GM12878 (cell line): ENCODE measurements around the gene CIAO2B. TPM values are rescaled to one million over a fixed set of nuclear protein-coding genes. Genes with fewer than 3 reads are reported as not detected.

Source experiments
- ATAC-seq: fragments of 200-7000 bp; cut with Tn5 transposase; 3 replicates; pipeline ENCODE4 v1.9.1; 2020; ENCODE audit warnings: mild to moderate bottlenecking, moderate library complexity
- BruUV-seq: library from RNA; stranded (reverse); fragments of 400-500 nt; replicated peaks from 2 replicates; lab custom pipeline; 2021; lab: Mats Ljungman, UMichigan
- CTCF ChIA-PET: fragments of 300-600 bp; sonication (Branson Sonifier 250); formaldehyde crosslinking; extraction: SDS; loops from one replicate; lab custom pipeline; 2021; ENCODE audit warnings: inconsistent platforms; lab: Yijun Ruan, JAX
- POLR2A ChIA-PET: fragments of 350-600 bp; formaldehyde crosslinking; extraction: SDS; loops from one replicate; lab custom pipeline; 2021; ENCODE audit warnings: inconsistent platforms; lab: Charles Lee
- RAD21 ChIA-PET: fragments of 300-600 bp; sonication (Branson Sonifier 250); formaldehyde crosslinking; loops from one replicate; lab custom pipeline; 2023; ENCODE audit warnings: antibody characterized with exemption; ENCODE audit not compliant: unreplicated experiment; lab: Charles Lee
- SMC1A ChIA-PET: fragments of 300-600 bp; sonication (Branson Sonifier 250); formaldehyde crosslinking; loops from one replicate; lab custom pipeline; 2023; ENCODE audit not compliant: unreplicated experiment, uncharacterized antibody; lab: Charles Lee
- DNase-seq: peaks from one replicate; pipeline ENCODE4 v3.0.0-alpha.2; 2011; ENCODE audit warnings: low read depth, low spot score
- FAIRE-seq: peaks from 3 replicates; lab custom pipeline; 2011; peaks lifted over from hg19 to GRCh38; lab: Jason Lieb, UNC
- H2AFZ ChIP-seq: 2 replicates; pipeline ENCODE4 v1.6.0; 2011; ENCODE audit warnings: low read depth, low read length, control low read depth; ENCODE audit not compliant: control insufficient read depth
- H3K27ac ChIP-seq: 2 replicates; pipeline ENCODE4 v1.5.1; 2011; ENCODE audit warnings: control low read depth; ENCODE audit not compliant: control insufficient read depth, insufficient read depth
- H3K27me3 ChIP-seq, 2 experiments: replicated peaks in 1 of 2; 2 replicates each; pipeline versions ENCODE4 v1.6.0 to v1.6.1; 2011; ENCODE audit warnings: low read length in 1 of 2; ENCODE audit not compliant: control insufficient read depth in 2 of 2, insufficient read depth in 2 of 2
- H3K36me3 ChIP-seq, 2 experiments: 2 replicates each; pipeline ENCODE4 v1.5.1; 2011; ENCODE audit warnings: low read length in 1 of 2; ENCODE audit not compliant: control insufficient read depth in 2 of 2, insufficient read depth in 2 of 2
- H3K4me1 ChIP-seq: 2 replicates; pipeline ENCODE4 v1.6.1; 2011; ENCODE audit warnings: mild to moderate bottlenecking, low read length, moderate library complexity, mixed read lengths; ENCODE audit not compliant: control insufficient read depth, insufficient read depth
- H3K4me2 ChIP-seq: 2 replicates; pipeline ENCODE4 v1.6.0; 2011; ENCODE audit warnings: control low read depth; ENCODE audit not compliant: control insufficient read depth, insufficient read depth
- H3K4me3 ChIP-seq: fragments of 200-600 bp; sonication (generic); 2 replicates; pipeline ENCODE4 v1.5.1; 2016
- H3K79me2 ChIP-seq: 2 replicates; pipeline ENCODE4 v1.6.0; 2011; ENCODE audit warnings: low read length; ENCODE audit not compliant: control insufficient read depth, insufficient read depth
- H3K9ac ChIP-seq: 2 replicates; pipeline ENCODE4 v1.8.0; 2011; ENCODE audit warnings: low read length, control low read depth, mixed read lengths; ENCODE audit not compliant: control insufficient read depth, insufficient read depth
- H3K9me3 ChIP-seq: replicated peaks from 3 replicates; pipeline ENCODE4 v1.5.1; 2011; ENCODE audit warnings: mild to moderate bottlenecking, low read length; ENCODE audit not compliant: control insufficient read depth, insufficient read depth
- H4K20me1 ChIP-seq: 2 replicates; pipeline ENCODE4 v1.6.0; 2011; ENCODE audit not compliant: control insufficient read depth, insufficient read depth
- MEF2B ChIP-seq: fragments of 450-650 bp; IDR thresholded peaks from 2 replicates; pipeline ENCODE4 v1.6.1; 2018; ENCODE audit warnings: mild to moderate bottlenecking, moderate library complexity; ENCODE audit not compliant: partially characterized antibody, poor library complexity, severe bottlenecking
- NR2C1 ChIP-seq: fragments of 450-650 bp; IDR thresholded peaks from 2 replicates; pipeline ENCODE4 v1.6.1; 2017; ENCODE audit warnings: antibody characterized with exemption, mild to moderate bottlenecking, moderate library complexity
- WGBS: methylation state at CpG from one replicate; pipeline ENCODE4 v1.1.6; 2016; ENCODE audit warnings: low lambda C conversion rate; ENCODE audit not compliant: insufficient replicate concordance, insufficient coverage; ENCODE audit errors: missing lambda C conversion rate; 5-methylcytosine and 5-hydroxymethylcytosine counted together
- in situ Hi-C: fragments of 300-500 bp; cut with MboI; formaldehyde crosslinking; loops from 9 replicates; pipeline ENCODE4 v1.14.3; 2018; ENCODE audit warnings: mixed read lengths
- intact Hi-C: fragments of 100-400 bp; cut with micrococcal nuclease; formaldehyde crosslinking; loops from one replicate; pipeline ENCODE4 v1.14.2; 2022; ENCODE audit not compliant: unreplicated experiment
- polyA plus RNA-seq, 11 experiments: library from polyadenylated mRNA; depleted of rRNA in 4 of 11; unstranded in 6 of 11; stranded (reverse) in 5 of 11; fragments of >200 nt; fragmentation: Nextera tagmentation in 4 of 11; fragmentation: Illumina TruSeq in 1 of 11; extraction: Ambion mirVana in 4 of 11; extraction: Trizol in 1 of 11; gene quantifications; 1 replicate in 1 of 11; 2 replicates in 10 of 11; pipeline versions ENCODE4 v1.2.1 to v1.2.3, GENCODE V29; 2011 to 2016; ENCODE audit warnings: inconsistent platforms in 2 of 11, missing spikeins in 2 of 11, low read depth in 1 of 11
- total RNA-seq, 4 experiments: library from RNA; depleted of rRNA in 3 of 4; stranded (reverse); fragments of >200 nt in 3 of 4; fragmentation: Illumina TruSeq in 1 of 4; extraction: Trizol in 1 of 4; gene quantifications; 2 replicates each; pipeline versions ENCODE4 v1.2.1 to v1.2.3, GENCODE V29; 2013 to 2021

The CIAO2B gene
- total and polyA plus RNA-seq, 10 of the 15 experiments (the other 5 are each of a cell fraction or from before 2014, with no cell fraction given): 76.4 to 241 (median 138) TPM

GRCh38 chr16:66979011-66979717, 45.0 kb upstream of the CIAO2B start:
- ATAC-seq: peak; percentile 25; the same call in 2 of the 3 replicates
- no peak overlapping the region for H3K4me2 ChIP-seq
- no peak overlapping the region for H3K9ac ChIP-seq
- H2AFZ ChIP-seq: no peak overlapping the region
- no peaks in the 10 kb centered on the region for H3K79me2 ChIP-seq
- in situ Hi-C loops: loop anchor here (10.0 to 25.0 kb wide), 2 partner anchors 176 to 433 kb away; partner anchors contain the start of genes B3GNT9, FBXL8, TRADD and ZDHHC1
- no peak for FAIRE-seq
- no TSS peak for BruUV-seq
- H3K4me1 ChIP-seq: peaks cover 3% of the 10 kb centered on the region; the same call in 1 of the 2 replicates
- RAD21 ChIA-PET: interaction anchor here (0.5 to 1.8 kb wide), 3 partner anchors 10 to 176 kb away, joined by 3 to 6 read pairs (median 3); no protein-coding TSS in a partner anchor
- no peak overlapping the region for H3K27ac ChIP-seq
- intact Hi-C loops: loop anchor here (5.0 kb wide), 1 partner anchor 33 kb away; no protein-coding TSS in a partner anchor
- CTCF ChIA-PET: interaction anchor here (1.1 to 3.1 kb wide), 9 partner anchors 9 to 206 kb away, joined by 3 to 16 read pairs (median 5); partner anchors contain the start of genes CES3 and CES4A
- H3K36me3 ChIP-seq: no peaks in the 10 kb centered on the region
- H3K4me3 ChIP-seq: no peak overlapping the region
- POLR2A ChIA-PET: no interaction called here
- DNase-seq: no peak
- 24% methylated on average over 12 of the region's 16 CpGs for WGBS
- peak; percentile 12 for TF ChIP-seq MEF2B
- no peak for TF ChIP-seq NR2C1
- no peaks in the 10 kb centered on the region for H3K27me3 ChIP-seq
- no peaks in the 10 kb centered on the region for H4K20me1 ChIP-seq
- SMC1A ChIA-PET: interaction anchor here (0.6 to 1.9 kb wide), 4 partner anchors 34 to 176 kb away, joined by 3 to 6 read pairs (median 4); no protein-coding TSS in a partner anchor
- H3K9me3 ChIP-seq: no peaks in the 10 kb centered on the region
